ENCODE results near the gene EPB41L3. TPM values are rescaled to one million over a fixed set of nuclear protein-coding genes. Genes with fewer than 3 reads are reported as not detected.

EPB41L3 gene
- total and polyA plus RNA-seq, 10 of the 15 experiments (the other 5 are each of a cell fraction or from before 2014, with no cell fraction given) = 0.11 to 0.69 (median 0.23) TPM; not detected in 6

GRCh38 chr18:5420906-5421305, 122.9 kb downstream of the EPB41L3 start (continued):
- TF ChIP-seq CUX1 (IDR thresholded peaks at IDR 0.05; ENCODE audit: insufficient replicate concordance, low read depth, low read length) (no peak), BCL11A (IDR thresholded peaks at IDR 0.05; ENCODE audit: low read depth, low read length) (no peak), EP300 (IDR thresholded peaks at IDR 0.05; ENCODE audit: borderline replicate concordance in 1 of 2, control insufficient read depth in 1 of 2, low read depth in 2 of 2, low read length in 2 of 2) (no peak), PAX8 (IDR thresholded peaks at IDR 0.05) (no peak), CEBPB (IDR thresholded peaks at IDR 0.05; ENCODE audit: borderline replicate concordance in 1 of 2, low read depth in 2 of 2, low read length in 2 of 2) (no peak), CREB1 (IDR thresholded peaks at IDR 0.05; ENCODE audit: low read depth) (no peak), KLF5 (IDR thresholded peaks at IDR 0.05; ENCODE audit: partially characterized antibody) (no peak), ZBTB11 (CRISPR knock-in tag; IDR thresholded peaks at IDR 0.05) (no peak), MLLT1 (IDR thresholded peaks at IDR 0.05) (no peak), POU2F2 (IDR thresholded peaks at IDR 0.05; ENCODE audit: borderline replicate concordance, low read depth, low read length) (no peak), BACH1 (IDR thresholded peaks at IDR 0.05; ENCODE audit: borderline replicate concordance) (no peak), USF2 (IDR thresholded peaks at IDR 0.05; ENCODE audit: borderline replicate concordance, low read depth, low read length) (no peak), FOS (IDR thresholded peaks at IDR 0.05; ENCODE audit: borderline replicate concordance, extremely low read depth, insufficient read length) (no peak)

Data from GM12878 (cell line).